PC-3 (cell line): Measurements from ENCODE around the gene R3HDM1.
"Not testable (repeated sequence)": the region's sequence is repeated elsewhere in the genome, so short reads cannot be mapped to it uniquely, and the experiment has no call there.

Experiments
- CTCF ChIP-seq: fragments of 300-600 bp; sonication (generic); conservative IDR thresholded peaks from 2 replicates; pipeline ENCODE4 v1.5.1; 2017; ENCODE audit warnings: antibody characterized with exemption, low read depth, mild to moderate bottlenecking, low read length
- EZH2 ChIP-seq: fragments of 300-600 bp; sonication (generic); IDR thresholded peaks from one replicate; pipeline ENCODE4 v1.6.1; 2017; ENCODE audit warnings: antibody characterized with exemption, mild to moderate bottlenecking, low read length; ENCODE audit not compliant: unreplicated experiment

GRCh38 chr2:135630034-135630433 is 98.8 kb downstream of the R3HDM1 start:
- TF ChIP-seq EZH2, CTCF: not testable (repeated sequence)
